Neural progenitor cell (in vitro differentiated cells): ENCODE measurements around the gene LRRC63. TPM values are rescaled to one million over a fixed set of nuclear protein-coding genes. Genes with fewer than 3 reads are reported as not detected.
"Not testable (repeated sequence)": the region's sequence is repeated elsewhere in the genome, so short reads cannot be mapped to it uniquely, and the experiment has no call there.

Experiments used
- DNase-seq: peaks from one replicate; pipeline ENCODE4 v3.0.0-alpha.2; 2016; ENCODE audit warnings: low spot score
- H2AFZ ChIP-seq: fragments of 200-600 bp; sonication (generic); replicated peaks from 2 replicates; pipeline ENCODE4 v1.6.1; 2016; ENCODE audit warnings: antibody characterized with exemption
- H3F3A ChIP-seq: fragments of 200-600 bp; sonication (generic); 2 replicates; pipeline ENCODE4 v1.6.1; 2016; ENCODE audit warnings: antibody characterized with exemption, low read depth
- H3K27ac ChIP-seq: fragments of 200-600 bp; sonication (generic); 2 replicates; pipeline ENCODE4 v1.5.1; 2016; ENCODE audit warnings: mild to moderate bottlenecking
- H3K27me3 ChIP-seq: fragments of 200-600 bp; sonication (generic); 2 replicates; pipeline ENCODE4 v1.6.1; 2016; ENCODE audit warnings: mild to moderate bottlenecking, moderate library complexity
- H3K36me3 ChIP-seq: fragments of 200-600 bp; sonication (generic); 2 replicates; pipeline ENCODE4 v1.5.1; 2016
- H3K4me1 ChIP-seq: fragments of 200-600 bp; sonication (generic); 2 replicates; pipeline ENCODE4 v1.6.1; 2016; ENCODE audit warnings: mixed run types
- H3K4me2 ChIP-seq: fragments of 200-600 bp; sonication (generic); 2 replicates; pipeline ENCODE4 v1.6.1; 2016
- H3K4me3 ChIP-seq: fragments of 200-600 bp; sonication (generic); 2 replicates; pipeline ENCODE4 v1.5.1; 2016
- H3K79me2 ChIP-seq: fragments of 200-600 bp; sonication (generic); 2 replicates; pipeline ENCODE4 v1.6.1; 2016; ENCODE audit warnings: low read depth
- H3K9ac ChIP-seq: fragments of 200-600 bp; sonication (generic); 2 replicates; pipeline ENCODE4 v1.6.1; 2016
- H3K9me3 ChIP-seq: fragments of 200-600 bp; sonication (generic); 2 replicates; pipeline ENCODE4 v1.5.1; 2016; ENCODE audit warnings: low read depth
- H4K20me1 ChIP-seq: fragments of 200-600 bp; sonication (generic); 2 replicates; pipeline ENCODE4 v1.6.1; 2016; ENCODE audit warnings: low read depth
- H3K27ac Mint-ChIP-seq: 3 replicates; pipeline ENCODE4 v1.8.0; 2021; ENCODE audit warnings: mixed read lengths
- H3K27me3 Mint-ChIP-seq: 2 replicates; pipeline ENCODE4 v1.8.0; 2022; ENCODE audit warnings: low read depth, mild to moderate bottlenecking, inconsistent platforms, moderate library complexity, mixed read lengths; ENCODE audit not compliant: insufficient read depth
- H3K36me3 Mint-ChIP-seq: 3 replicates; pipeline ENCODE4 v1.8.0; 2021; ENCODE audit warnings: mixed read lengths
- H3K4me1 Mint-ChIP-seq: 3 replicates; pipeline ENCODE4 v1.8.0; 2021; ENCODE audit warnings: mixed read lengths
- H3K4me3 Mint-ChIP-seq: 3 replicates; pipeline ENCODE4 v1.8.0; 2021; ENCODE audit warnings: mild to moderate bottlenecking, moderate library complexity, mixed read lengths
- H3K9me3 Mint-ChIP-seq: 3 replicates; pipeline ENCODE4 v1.8.0; 2020; ENCODE audit warnings: mixed read lengths
- EZH2 ChIP-seq: fragments of 200-600 bp; sonication (generic); IDR thresholded peaks from 2 replicates; pipeline ENCODE4 v1.6.1; 2017; ENCODE audit warnings: antibody characterized with exemption, mild to moderate bottlenecking, moderate library complexity
- EZH2phosphoT487 ChIP-seq: fragments of 200-600 bp; sonication (generic); IDR thresholded peaks from 2 replicates; pipeline ENCODE4 v1.6.1; 2017; ENCODE audit warnings: antibody characterized with exemption
- total RNA-seq: library from RNA; depleted of rRNA; stranded (reverse); fragments of >200 nt; gene quantifications from 2 replicates; pipeline ENCODE4 v1.2.3, GENCODE V29; 2015; ENCODE audit warnings: low replicate concordance
- TF ChIP-seq, protein P1 (sequence below): fragments of 200-600 bp; sonication (generic); IDR thresholded peaks from 2 replicates; pipeline ENCODE4 v1.5.1; 2017; ENCODE audit warnings: antibody characterized with exemption, mild to moderate bottlenecking

LRRC63 gene
- total RNA-seq, 1 donor from 2014 or later, result not detected

- no peak overlapping the region for H3K27ac ChIP-seq
- DNase-seq, result peak; percentile 6
- Mint-ChIP-seq H3K27ac (no peak overlapping the region), H3K4me3 (no peak overlapping the region), H3K36me3 (no peaks in the 10 kb centered on the region), H3K9me3 (no peaks in the 10 kb centered on the region), H3K4me1 (no peaks in the 10 kb centered on the region), H3K27me3 (no peaks in the 10 kb centered on the region)
- no peak overlapping the region for H3K4me3 ChIP-seq
- H3K4me2 ChIP-seq, result no peak overlapping the region
- H3K9ac ChIP-seq, result no peak overlapping the region
- H3F3A ChIP-seq, result no peaks in the 10 kb centered on the region
- H3K27me3 ChIP-seq, result no peaks in the 10 kb centered on the region
- H2AFZ ChIP-seq, result no peak overlapping the region
- H3K9me3 ChIP-seq, result no peaks in the 10 kb centered on the region
- no peaks in the 10 kb centered on the region for H3K36me3 ChIP-seq
- H3K79me2 ChIP-seq, result no peaks in the 10 kb centered on the region
- TF ChIP-seq, protein P1, sequence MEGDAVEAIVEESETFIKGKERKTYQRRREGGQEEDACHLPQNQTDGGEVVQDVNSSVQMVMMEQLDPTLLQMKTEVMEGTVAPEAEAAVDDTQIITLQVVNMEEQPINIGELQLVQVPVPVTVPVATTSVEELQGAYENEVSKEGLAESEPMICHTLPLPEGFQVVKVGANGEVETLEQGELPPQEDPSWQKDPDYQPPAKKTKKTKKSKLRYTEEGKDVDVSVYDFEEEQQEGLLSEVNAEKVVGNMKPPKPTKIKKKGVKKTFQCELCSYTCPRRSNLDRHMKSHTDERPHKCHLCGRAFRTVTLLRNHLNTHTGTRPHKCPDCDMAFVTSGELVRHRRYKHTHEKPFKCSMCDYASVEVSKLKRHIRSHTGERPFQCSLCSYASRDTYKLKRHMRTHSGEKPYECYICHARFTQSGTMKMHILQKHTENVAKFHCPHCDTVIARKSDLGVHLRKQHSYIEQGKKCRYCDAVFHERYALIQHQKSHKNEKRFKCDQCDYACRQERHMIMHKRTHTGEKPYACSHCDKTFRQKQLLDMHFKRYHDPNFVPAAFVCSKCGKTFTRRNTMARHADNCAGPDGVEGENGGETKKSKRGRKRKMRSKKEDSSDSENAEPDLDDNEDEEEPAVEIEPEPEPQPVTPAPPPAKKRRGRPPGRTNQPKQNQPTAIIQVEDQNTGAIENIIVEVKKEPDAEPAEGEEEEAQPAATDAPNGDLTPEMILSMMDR, result no peak
- TF ChIP-seq EZH2 (no peak), EZH2phosphoT487 (no peak)
- H3K4me1 ChIP-seq, result peaks cover 5% of the 10 kb centered on the region
- H4K20me1 ChIP-seq, result no peaks in the 10 kb centered on the region
Observed at GRCh38 chr13:46278474-46278873, 66.7 kb downstream of the LRRC63 start.

DNA sequence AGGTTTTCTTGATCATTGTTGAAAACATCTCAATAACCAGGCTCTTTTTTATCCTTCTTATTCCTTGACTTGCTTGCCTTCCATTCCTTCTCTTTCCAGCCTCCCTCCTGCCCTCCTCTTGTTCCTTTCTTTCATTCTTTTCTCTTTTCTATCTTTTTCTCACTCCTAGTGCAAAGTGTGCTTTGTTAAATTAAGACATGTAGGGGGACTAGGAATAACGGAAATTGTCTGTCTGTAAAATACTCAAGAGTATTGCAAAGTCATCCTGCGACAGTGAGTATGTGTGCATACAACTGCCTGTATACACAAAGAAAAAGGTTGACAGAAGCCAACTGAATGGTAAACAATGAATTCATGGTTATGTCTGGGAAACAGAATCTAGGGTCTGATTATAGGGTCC lies 70.1 kb downstream of the LRRC63 start:
- Mint-ChIP-seq H3K27me3 (peaks cover 3% of the 10 kb centered on the region), H3K36me3 (no peaks in the 10 kb centered on the region), H3K4me3 (no peak overlapping the region), H3K9me3 (no peaks in the 10 kb centered on the region), H3K4me1 (peaks cover 3% of the 10 kb centered on the region), H3K27ac (no peak overlapping the region)
- no peak for TF ChIP-seq EZH2
- TF ChIP-seq, protein P1, result no peak
- no peak for TF ChIP-seq EZH2phosphoT487
- Histone ChIP-seq H3K9me3 (no peaks in the 10 kb centered on the region), H4K20me1 (no peaks in the 10 kb centered on the region), H2AFZ (peak overlapping the region; percentile 30), H3K27me3 (no peaks in the 10 kb centered on the region), H3K27ac (no peak overlapping the region), H3K9ac (no peak overlapping the region), H3K4me3 (no peak overlapping the region), H3F3A (no peaks in the 10 kb centered on the region), H3K36me3 (no peaks in the 10 kb centered on the region), H3K4me2 (no peak overlapping the region), H3K79me2 (no peaks in the 10 kb centered on the region), H3K4me1 (peaks cover 5% of the 10 kb centered on the region)
- no peak for DNase-seq

DNA sequence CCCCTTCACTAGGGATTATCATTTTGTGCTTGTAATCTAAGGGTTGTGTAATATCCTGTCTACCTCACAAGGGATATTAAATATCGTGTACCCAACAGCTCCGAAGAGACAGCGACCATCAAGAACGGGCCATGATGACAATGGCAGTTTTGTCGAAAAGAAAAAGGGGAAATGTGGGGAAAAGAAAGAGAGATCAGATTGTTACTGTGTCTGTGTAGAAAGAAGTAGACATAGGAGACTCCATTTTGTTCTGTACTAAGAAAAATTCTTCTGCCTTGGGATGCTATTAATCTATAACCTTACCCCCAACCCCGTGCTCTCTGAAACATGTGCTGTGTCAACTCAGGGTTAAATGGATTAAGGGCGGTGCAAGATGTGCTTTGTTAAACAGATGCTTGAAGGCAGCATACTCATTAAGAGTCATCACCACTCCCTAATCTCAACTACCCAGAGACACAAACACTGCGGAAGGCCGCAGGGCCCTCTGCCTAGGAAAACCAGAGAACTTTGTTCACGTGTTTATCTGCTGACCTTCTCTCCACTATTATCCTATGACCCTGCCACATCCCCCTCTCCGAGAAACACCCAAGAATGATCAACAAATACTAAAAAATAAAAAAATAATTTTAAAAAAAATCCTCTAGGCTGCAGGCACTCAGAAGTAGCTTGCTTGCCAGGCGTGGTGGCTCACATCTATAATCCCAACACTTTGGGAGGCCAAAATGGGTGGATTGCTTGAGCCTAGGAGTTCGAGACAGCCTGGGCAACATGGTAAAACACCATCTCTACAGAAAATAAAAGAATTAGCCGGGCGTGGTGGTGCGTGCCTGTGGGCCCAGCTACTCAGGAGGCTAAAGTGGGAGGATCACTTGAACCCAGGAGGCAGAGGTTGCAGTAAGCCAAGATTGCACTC lies 72.4 kb downstream of the LRRC63 start:
- H3K9me3 ChIP-seq, H3K9me3 Mint-ChIP-seq, H4K20me1 ChIP-seq, H3K27me3 Mint-ChIP-seq, H3K4me3 Mint-ChIP-seq, H3K27ac ChIP-seq, H3K4me2 ChIP-seq, H3K4me1 Mint-ChIP-seq, H2AFZ ChIP-seq, DNase-seq, H3K4me1 ChIP-seq, H3K36me3 ChIP-seq, H3K27me3 ChIP-seq, H3K36me3 Mint-ChIP-seq, H3K9ac ChIP-seq, H3F3A ChIP-seq, H3K79me2 ChIP-seq, H3K4me3 ChIP-seq, H3K27ac Mint-ChIP-seq: not testable (repeated sequence)

DNA sequence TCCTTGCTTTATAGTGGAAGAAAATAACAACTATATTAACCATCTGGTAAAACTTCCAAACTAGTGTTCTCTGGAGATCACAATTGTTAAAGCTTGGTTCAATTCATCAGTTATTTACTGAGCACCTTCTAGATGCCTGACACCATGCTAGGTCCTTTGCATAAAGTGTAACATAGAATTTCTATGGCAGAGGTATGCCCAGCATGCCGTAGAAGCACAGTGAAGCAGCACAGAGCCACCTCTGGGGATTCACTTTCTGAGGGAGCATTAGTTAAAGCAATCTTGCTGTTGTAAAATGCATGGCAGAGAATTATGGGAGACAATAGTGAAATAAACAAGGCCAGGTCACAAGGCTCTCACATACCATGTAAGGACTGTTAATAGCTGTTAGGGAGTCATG lies 75.2 kb downstream of the LRRC63 start:
- Mint-ChIP-seq H3K27me3 (peaks cover 3% of the 10 kb centered on the region), H3K4me3 (no peak overlapping the region), H3K4me1 (peaks cover 3% of the 10 kb centered on the region), H3K27ac (no peak overlapping the region), H3K36me3 (no peaks in the 10 kb centered on the region), H3K9me3 (no peaks in the 10 kb centered on the region)
- H4K20me1 ChIP-seq, result no peaks in the 10 kb centered on the region
- no peaks in the 10 kb centered on the region for H3F3A ChIP-seq
- no peaks in the 10 kb centered on the region for H3K27me3 ChIP-seq
- H3K79me2 ChIP-seq, result no peaks in the 10 kb centered on the region
- no peak overlapping the region for H3K27ac ChIP-seq
- peak overlapping the region; percentile 13 for H2AFZ ChIP-seq
- no peak overlapping the region for H3K4me3 ChIP-seq
- no peaks in the 10 kb centered on the region for H3K4me1 ChIP-seq
- no peaks in the 10 kb centered on the region for H3K36me3 ChIP-seq
- H3K4me2 ChIP-seq, result no peak overlapping the region
- DNase-seq, result no peak
- TF ChIP-seq, protein P1, result no peak
- no peak for TF ChIP-seq EZH2phosphoT487
- no peak for TF ChIP-seq EZH2
- H3K9me3 ChIP-seq, result no peaks in the 10 kb centered on the region
- no peak overlapping the region for H3K9ac ChIP-seq
